Right ventricle myocardium superior (tissue), 1 donor: Measurements from ENCODE around the gene P2RX7. TPM values are rescaled to one million over a fixed set of nuclear protein-coding genes. Genes with fewer than 3 reads are reported as not detected.
A peak's percentile ranks its signal among the peaks of the same experiment; 100 is the strongest.

Experiments used
- ATAC-seq: fragments of 200-7000 bp; cut with Tn5 transposase; one replicate; pipeline ENCODE4 v1.9.1; 2020; ENCODE audit warnings: mild to moderate bottlenecking; ENCODE audit not compliant: poor library complexity
- DNase-seq: peaks from one replicate; pipeline ENCODE4 v3.0.0-alpha.2; 2020
- intact Hi-C: fragments of 100-400 bp; cut with DNase I; formaldehyde crosslinking; loops from one replicate; pipeline ENCODE4 v1.11.2; 2022
- long read RNA-seq: library from polyadenylated mRNA; unstranded; transcript quantifications from one replicate; pipeline ENCODE4 v2.0.0, GENCODE V29; 2021
- total RNA-seq: library from RNA; stranded (reverse); fragmentation: NEBNext Ultra II Directional; extraction: Animal tissue kit (Norgen Biotek cat#: 25700); gene quantifications from one replicate; pipeline ENCODE4 v1.2.1, GENCODE V29; 2021
- donor health status: DM: no; HTN: yes; CAD: no; lungs with severe emphysema.

The P2RX7 gene
- total RNA-seq, result 1.7 TPM
- long read RNA-seq, partial matches to known transcripts, result 3 of 3 reads
- long read RNA-seq, other reads (novel, unspliced or antisense), result 0 of 3 reads

DNA sequence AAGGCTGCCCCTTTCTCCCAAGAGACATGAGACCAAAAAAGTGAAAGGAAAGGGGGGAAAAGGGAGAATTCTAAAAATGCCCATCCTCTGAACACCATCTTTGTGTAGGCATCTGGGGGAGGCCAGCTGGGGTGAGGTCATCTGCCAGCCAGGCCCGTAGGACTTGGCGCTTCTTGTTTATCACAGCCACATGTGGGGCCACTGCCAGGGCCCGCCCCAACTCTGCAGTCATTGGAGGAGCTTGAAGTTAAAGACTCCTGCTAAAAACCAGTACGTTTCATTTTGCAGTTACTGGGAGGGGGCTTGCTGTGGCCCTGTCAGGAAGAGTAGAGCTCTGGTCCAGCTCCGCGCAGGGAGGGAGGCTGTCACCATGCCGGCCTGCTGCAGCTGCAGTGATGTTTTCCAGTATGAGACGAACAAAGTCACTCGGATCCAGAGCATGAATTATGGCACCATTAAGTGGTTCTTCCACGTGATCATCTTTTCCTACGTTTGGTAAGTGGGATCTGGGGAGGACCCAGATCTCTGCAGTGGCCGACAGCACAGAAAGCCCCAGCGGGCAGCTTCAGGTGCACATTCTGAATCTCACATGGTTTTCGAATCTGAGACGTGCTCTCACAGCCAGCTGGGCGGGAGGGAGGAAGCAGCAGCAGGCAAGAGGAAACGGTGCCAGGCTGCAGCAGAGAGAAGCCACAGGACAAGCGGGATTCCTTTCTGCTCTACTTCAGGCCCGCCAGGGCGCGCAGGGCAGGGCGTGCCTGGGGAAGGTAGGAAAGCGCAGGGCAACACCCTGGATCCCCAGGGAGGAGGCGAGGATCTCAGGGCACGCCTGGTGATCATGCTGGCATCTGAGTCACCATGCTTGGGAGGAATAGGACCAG, at the start of gene P2RX7:
Gene P2RX7, plus strand, starts transcription at position 276 of the 881 bp plus-strand sequence. Its CDS starts 95 bp downstream, at position 371.
- ATAC-seq (peak; percentile 80), DNase-seq (peak; percentile 91)
- intact Hi-C loops, result no loop called here

DNA sequence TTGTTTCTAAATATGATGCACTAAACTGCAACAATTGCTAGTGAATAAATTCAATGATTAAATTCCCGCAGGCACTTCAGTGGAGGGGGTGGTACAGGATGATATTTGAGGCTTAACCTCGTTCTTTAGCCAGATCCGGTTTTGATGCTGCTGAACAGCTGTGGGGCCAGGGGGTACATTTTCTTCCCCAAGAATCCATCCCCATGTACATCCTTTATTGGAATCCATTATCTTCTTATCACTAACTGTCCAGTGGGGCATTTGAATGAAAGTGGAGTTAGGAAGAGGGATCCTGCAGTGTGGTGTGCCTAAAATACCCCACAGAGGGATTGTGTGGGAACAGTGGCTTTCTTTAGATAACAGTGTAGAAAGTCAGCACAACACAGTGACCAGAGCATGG, 48.4 kb upstream of the P2RX7 start:
- ATAC-seq (no peak), DNase-seq (no peak)
- intact Hi-C loops, result no loop called here

DNA sequence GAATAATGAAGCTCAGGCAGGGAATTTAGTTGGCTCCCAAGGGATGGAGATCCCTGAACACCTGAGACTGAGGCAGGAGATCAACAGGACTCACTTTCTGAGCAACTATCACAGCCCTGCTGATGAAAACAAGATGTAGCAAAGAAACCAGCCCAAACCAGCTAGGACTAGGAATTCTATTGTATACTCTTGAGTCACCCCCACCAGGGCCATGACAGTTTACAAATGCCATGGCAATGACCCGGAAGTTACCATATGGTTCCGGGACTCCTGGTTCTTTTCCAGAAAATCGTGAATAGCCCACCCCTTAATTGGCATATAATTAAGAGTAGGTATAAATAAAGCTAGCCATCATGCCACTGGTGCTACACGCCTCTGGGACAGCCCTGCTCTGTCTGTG, 47.6 kb upstream of the P2RX7 start:
- intact Hi-C loops, result no loop called here
- DNase-seq, result no peak

DNA sequence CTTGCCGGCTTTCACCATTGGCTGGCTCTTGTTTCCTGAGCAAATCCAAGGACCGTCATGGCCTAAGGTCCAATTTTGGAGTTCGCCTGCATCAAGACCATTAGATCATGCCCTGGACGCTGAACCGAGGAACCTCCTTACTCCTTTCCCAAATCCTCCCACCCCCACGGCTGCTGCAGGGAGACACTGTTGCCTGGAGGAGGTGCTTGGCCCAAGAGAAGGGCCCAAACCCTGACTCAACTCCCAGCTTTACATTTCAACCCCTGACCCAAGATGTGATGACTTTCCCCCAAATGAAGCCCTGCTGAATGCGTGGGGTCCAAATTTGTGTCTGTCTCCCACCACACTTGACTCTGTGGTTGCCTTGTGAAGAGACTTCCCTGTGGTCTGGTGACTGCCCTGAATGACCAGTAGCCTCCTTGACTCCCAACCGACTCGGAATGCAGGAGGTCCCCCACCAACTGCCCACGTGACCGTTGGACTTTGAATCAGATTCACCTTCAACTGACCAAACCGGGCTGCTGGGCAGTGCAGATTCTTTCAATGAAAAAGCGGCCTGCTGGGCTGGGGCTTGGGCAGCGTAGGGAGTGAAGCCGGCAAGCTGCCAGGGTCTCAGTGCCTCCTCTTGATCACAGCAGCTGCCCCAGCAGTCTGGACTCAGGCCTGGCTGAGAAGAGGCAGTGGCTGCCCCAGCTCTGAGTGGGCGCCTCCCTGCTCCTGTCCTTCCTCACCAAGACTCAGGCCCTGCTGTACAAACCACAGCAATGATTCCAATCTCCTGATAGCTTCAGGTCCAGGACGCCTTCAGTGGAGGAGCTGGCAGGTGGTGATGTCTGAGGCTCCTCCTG, 46.9 kb upstream of the P2RX7 start:
- DNase-seq (no peak), ATAC-seq (no peak)
- intact Hi-C loops, result no loop called here

More for the DNA sequence above, 47.6 kb upstream of the P2RX7 start:
- no peak for ATAC-seq

DNA sequence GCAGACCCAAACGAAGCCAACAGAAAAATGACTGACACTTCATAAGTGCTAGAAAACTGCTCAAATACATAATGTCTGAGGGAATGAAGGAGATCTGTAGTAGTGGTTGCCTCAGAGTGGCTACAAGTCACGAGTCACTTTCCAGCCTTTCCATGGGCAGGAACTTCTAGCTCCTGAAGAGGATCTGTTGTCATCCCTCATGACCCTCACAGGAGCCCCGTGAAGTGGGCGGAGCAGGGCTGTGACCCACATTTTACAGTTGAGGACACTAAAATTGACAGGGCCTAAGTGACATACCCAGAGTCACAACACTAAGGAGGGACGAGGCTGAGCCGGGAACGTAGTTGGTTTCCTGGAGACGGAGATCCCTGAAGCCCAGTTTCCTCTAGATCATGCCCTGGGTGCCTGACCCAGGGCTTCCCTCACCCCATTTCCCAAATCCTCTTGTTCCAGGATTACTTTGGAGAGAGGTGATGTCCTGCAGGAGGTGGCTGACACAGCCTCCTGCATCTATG, 45.8 kb upstream of the P2RX7 start:
- ATAC-seq (no peak), DNase-seq (no peak)
- intact Hi-C loops, result no loop called here

DNA sequence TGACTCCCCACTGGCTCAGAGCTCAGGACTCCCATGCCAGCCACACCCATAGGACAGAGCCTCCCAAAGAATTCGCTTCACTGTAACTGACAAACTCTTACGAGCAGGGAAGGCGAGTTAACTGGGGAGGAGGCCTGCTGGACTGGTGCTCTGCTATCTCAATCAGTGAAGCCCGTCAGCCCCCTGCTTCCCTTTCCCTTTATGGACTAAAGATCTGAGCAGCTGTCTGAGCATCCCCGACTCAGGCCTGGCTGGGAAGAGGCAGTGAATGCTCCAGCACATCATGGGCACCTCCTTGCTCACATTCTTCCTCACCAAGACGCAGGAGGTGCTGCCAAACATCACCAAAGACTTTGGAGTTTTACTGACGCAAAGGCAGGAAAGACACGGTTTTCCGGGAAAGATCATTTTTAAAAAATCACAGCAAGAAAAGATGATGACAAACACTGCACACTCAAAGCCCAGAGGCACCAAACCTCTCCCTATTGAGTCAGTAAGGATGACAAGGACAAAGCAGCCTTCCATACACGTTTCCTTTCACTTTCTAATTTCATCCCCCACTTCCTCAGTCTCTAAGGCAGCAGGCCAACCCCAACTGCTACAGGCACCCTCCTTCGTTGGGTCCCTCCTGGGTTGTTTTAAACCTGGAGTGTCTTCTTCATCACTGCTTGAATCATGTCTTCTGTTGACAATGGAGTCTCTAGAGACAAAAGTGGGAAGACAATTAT, 45.0 kb upstream of the P2RX7 start:
- intact Hi-C loops, result no loop called here
- no peak for ATAC-seq
- DNase-seq, result no peak

DNA sequence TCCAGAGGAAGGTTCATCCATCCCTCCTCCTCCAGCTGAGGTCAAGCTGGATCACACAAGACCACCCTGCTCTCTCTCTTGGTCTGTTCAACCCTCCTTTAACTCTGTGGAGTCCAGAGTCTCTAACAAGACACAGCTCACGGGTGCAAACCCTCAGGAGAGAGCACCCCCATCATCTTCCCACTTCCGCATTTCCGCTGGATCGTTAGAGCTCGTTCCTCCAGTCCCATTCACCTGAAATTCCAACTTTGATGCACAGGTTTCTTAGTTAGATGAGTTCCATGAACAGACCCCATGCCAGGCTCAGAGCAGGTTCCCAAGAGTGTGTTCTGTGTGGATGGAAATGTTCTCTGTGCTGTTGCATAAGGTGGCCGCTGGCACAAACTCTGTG, 44.5 kb upstream of the P2RX7 start:
- intact Hi-C loops, result no loop called here
- ATAC-seq, result no peak

DNA sequence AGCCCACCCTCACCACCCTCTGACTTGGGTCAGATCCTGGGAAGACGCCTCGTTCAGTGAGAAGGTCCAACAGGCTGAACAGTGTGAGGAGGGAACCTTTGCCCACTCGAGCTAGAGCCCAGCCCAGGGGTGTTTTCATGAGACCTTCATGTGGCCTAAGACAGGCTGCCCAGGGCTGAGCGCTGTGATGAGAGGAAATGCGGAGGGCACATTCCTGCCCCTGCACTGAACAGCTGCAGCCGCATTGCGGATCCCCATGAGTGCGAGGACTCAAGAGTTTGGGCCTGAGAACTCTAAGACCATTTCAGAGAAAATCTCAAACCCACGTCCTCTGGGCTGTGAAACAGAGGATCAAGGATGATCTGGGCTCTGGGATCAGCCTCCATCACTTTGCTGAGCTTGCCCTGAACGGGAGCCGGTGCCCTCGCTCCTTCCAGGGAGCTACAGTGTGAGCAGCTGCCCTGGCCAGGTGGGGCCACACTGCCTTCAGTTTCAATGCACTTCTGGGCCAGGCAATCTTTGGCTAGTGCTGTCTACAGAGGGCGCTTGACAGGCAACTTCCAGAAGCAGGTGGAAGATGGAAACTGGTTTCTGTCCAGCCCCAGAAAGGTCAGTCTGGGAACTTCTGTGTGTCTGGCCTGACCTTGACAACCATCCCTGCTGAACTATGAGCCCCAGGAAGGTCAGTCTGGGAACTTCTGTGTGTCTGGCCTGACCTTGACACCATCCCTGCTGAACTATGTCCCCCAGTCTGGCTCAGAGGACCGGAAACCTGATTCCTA, 43.5 kb upstream of the P2RX7 start:
- DNase-seq (no peak), ATAC-seq (no peak)
- intact Hi-C loops, result no loop called here

More for the DNA sequence above, 44.5 kb upstream of the P2RX7 start:
- no peak for DNase-seq

DNA sequence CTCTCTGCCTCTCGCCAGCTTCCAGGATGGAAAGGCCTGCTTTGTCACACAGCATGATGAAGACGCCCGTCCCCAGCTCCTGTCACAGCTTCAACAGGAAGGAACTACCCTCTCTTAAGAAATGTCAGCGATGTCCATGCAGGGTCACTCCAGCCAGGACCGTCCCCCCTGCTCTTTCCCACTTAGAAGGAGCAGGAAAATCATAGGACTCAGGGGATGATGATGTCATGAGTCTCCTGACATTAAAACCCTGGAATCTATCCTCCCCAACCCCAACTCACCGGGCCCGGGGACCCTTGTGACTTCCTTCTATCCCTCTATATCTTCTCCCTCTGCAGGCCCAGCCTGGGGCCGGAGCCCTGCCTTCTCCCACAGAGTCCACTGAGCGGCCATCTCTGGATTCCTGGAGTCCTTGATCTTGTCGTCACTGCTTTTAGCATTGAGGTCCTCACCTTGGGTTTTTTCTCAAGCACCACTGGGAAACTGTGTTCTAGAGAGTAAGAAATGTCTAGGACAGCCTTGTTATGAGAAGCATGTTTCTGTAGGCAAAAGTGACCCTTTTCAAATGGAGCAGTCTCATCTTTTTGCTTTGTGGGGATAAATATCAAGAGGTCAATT, 42.8 kb upstream of the P2RX7 start:
- DNase-seq, result no peak
- ATAC-seq, result no peak
- intact Hi-C loops, result loop anchor here (10.0 kb wide), 1 partner anchor 505 kb away; the partner anchor contains the start of gene POP5

DNA sequence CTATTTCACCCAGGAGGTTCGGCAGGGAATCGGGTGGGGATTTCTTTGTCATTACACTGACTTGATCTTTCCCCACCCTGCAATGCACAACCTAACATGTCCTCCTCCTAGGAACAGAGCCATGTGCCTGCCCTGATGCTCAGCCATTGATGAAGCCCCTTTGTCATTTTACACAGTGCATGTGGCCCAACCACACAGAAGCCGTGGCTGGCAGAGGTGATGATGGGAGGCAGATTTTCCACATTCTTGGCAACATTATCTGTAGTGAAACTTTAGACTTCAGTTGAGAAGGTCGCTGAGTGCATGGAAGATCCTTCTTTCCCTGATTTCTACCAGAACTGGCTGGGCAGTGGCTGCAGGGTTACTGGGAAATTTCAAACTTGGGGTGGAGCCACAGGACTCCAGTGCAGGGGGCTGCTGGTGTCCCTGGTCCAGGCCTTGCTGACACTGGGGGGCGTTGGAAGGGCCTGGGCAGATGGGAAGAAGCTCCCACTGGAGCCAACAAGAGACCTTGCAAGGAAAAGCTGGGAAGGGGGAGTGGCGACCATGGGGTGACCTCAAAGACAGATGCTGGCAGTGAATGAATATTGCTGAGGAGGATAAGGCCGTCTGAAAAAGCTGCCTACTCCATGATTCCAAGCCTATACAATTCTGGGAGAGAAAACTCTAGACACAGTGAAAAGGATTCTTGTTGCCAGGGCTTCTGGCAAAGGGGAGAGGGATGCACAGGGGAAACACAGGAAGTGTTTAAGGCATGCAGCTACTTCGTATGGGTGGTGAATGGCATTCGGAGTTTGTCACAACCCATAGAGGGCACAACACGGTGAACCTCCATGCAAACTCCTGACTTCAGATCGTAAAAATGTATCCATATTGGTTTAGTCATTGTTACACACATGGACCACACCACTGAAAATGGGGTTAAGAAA, 41.8 kb upstream of the P2RX7 start:
- intact Hi-C loops, result loop anchor here (10.0 kb wide), 1 partner anchor 506 kb away; the partner anchor contains the start of gene POP5
- DNase-seq (no peak), ATAC-seq (no peak)

DNA sequence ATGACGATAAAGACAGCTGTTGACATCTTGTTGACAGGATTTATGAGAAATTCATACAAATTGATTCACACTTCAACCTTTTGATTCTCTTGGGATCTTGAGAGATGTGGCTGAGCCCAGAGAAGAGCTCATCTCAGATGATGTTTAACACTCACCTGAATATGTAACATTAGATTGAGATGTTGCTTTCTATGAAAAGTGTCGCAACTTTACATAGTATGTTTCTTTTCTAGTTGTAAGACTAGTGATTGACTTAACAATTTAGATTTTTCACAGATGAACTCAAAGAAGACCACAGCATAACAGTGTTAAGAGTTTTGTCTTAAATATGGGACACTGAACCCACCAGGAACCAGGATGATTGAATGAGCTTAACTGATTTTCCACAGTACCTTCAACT, 40.6 kb upstream of the P2RX7 start:
- DNase-seq (no peak), ATAC-seq (no peak)
- intact Hi-C loops, result loop anchor here (10.0 kb wide), 1 partner anchor 507 kb away; the partner anchor contains the start of gene POP5

DNA sequence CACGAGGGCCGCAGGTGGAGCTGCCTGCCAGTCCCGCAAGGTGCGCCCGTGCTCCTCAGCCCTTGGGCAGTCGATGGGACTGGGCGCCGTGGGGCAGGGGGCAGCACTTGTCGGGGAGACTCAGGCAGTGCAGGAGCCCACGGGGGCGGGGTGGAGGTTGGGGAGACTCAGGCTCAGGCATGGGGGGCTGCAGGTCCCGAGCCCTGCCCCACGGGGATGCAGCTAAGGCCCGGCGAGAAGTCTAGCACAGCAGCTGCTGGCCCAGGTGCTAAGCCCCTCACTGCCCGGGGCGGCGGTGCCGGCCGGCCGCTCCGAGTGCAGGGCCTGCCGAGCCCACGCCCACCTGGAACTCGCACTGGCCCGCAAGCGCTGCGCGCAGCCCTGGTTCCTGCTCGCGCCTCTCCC, 39.2 kb upstream of the P2RX7 start:
- DNase-seq (no peak), ATAC-seq (no peak)
- intact Hi-C loops, result loop anchor here (10.0 kb wide), 1 partner anchor 509 kb away; the partner anchor contains the start of gene POP5

DNA sequence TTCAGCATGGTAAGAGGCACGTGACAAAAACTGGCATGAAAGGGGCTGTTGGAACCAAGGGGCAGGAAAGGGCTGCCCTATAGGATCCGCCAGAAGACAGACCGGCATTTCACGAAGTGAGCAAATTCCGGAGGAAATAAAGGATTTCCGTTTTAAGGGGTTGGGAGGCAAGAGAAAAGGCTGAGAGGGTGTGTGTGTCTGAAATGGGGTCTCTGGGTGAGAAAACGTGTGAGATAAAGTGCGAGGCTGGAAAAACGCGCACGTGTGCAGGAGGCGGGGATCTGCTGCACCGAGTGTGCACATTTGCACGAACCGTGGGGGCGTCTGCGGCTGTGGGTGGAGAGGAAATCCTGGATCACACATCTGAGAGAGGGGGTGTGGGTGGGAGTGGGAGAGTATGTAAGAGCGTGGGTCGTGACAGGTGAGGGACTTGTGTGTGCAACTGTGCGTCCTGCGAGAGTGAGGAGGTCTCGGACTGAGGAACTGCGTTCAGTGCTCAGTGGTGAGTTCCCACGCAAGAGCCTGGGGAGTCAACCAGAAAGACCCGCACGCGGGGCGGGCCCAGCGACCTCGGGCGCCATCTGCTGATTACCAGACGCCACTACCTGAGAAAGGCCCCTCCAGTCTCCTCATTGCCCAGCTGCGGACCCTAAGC, 37.0 kb upstream of the P2RX7 start:
- DNase-seq (peak; percentile 80), ATAC-seq (peak; percentile 95)
- intact Hi-C loops, result loop anchor here (10.0 kb wide), 1 partner anchor 511 kb away; the partner anchor contains the start of gene POP5

DNA sequence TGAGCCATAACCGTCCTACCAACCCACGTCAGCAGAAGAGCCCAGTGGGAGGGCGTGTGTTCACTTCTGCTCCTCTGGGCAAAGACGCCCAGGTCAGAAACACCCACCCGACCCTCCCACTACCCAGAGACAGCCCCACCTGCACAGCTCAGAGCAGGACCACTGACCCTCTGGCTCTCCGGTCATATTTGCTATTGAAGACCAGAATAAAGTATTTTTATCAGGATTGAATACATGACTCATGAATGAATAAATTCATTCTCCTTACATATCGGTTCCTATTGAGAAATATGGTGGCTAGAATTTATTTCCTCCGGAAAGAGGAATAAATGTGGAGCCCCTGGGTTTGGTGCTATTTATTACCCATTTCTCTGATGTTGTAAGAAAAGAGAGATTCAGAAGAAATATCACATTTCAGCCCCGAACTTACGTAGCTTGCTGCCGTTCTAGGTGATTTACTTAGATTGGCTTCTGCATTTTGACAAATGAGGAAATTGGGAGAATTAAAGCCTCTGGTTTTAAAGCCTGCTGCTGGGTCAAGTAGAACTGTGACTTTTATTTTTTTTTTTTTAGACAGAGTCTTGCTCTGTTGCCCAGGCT, 36.4 kb upstream of the P2RX7 start:
- peak; percentile 10 for ATAC-seq
- no peak for DNase-seq
- intact Hi-C loops, result loop anchor here (10.0 kb wide), 1 partner anchor 511 kb away; the partner anchor contains the start of gene POP5

DNA sequence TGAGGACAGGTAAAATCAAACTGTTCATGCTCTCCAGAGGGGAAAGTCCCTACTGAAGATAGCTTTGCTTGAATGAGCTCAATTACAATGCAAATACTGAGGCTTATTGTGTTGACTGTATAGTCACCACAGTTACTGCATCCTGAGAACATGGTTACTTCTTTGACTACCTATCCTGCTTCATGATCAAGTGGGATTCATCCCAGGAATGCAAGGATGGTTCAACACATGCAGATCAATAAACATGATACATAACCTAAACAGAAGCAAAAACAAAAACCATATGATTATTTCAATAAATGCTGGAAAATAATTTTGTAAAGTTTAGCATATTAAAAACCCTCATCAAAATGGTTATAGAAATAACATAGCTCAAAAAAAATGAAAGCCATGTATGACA, 32.9 kb upstream of the P2RX7 start:
- intact Hi-C loops, result loop anchor here (10.0 kb wide), 1 partner anchor 515 kb away; the partner anchor contains the start of gene POP5
- ATAC-seq, result no peak

More for the DNA sequence above, 32.9 kb upstream of the P2RX7 start:
- DNase-seq, result no peak
